Endothelial cell of umbilical vein (primary cell): ENCODE data around the gene OSBPL8. TPM values are rescaled to one million over a fixed set of nuclear protein-coding genes. Genes with fewer than 3 reads are reported as not detected.

Experiments used
- BruUV-seq: library from RNA; stranded (reverse); fragments of 400-500 nt; replicated peaks from 2 replicates; lab custom pipeline; 2021; lab: Mats Ljungman, UMichigan
- CTCF ChIA-PET: fragments of 300-600, 350-600 bp; sonication (Branson Sonifier 250); formaldehyde crosslinking; loops from one replicate; lab custom pipeline; 2021; ENCODE audit warnings: antibody characterized with exemption, inconsistent platforms; lab: Charles Lee
- POLR2A ChIA-PET: fragments of 300-600, 350-600 bp; sonication (Branson Sonifier 250); formaldehyde crosslinking; loops from one replicate; lab custom pipeline; 2021; ENCODE audit warnings: antibody characterized with exemption, inconsistent platforms; lab: Charles Lee
- DNase-seq: peaks from one replicate; pipeline ENCODE4 v3.0.0-alpha.2; 2011; ENCODE audit warnings: low read depth, low spot score
- FAIRE-seq: peaks from 2 replicates; lab custom pipeline; 2011; peaks lifted over from hg19 to GRCh38; lab: Jason Lieb, UNC
- H2AFZ ChIP-seq: 2 replicates; pipeline ENCODE4 v1.6.0; 2012; ENCODE audit warnings: low read depth, low read length, control low read depth, inconsistent platforms
- H3K27ac ChIP-seq: 2 replicates; pipeline ENCODE4 v1.5.1; 2011; ENCODE audit warnings: low read depth, mild to moderate bottlenecking, control low read depth, low read length, moderate library complexity; ENCODE audit not compliant: insufficient read depth
- H3K27me3 ChIP-seq, 2 experiments: 2 replicates each; pipeline versions ENCODE4 v1.6.0 to v1.6.1; 2011; ENCODE audit warnings: low read length in 2 of 2, mixed read lengths in 1 of 2; ENCODE audit not compliant: control insufficient read depth in 2 of 2, insufficient read depth in 2 of 2
- H3K36me3 ChIP-seq, 2 experiments: 2 replicates in 1 of 2; 3 replicates in 1 of 2; pipeline ENCODE4 v1.5.1; 2011; ENCODE audit warnings: low read length in 2 of 2, mild to moderate bottlenecking in 1 of 2, moderate library complexity in 1 of 2; ENCODE audit not compliant: control insufficient read depth in 2 of 2, insufficient read depth in 2 of 2; ENCODE audit errors: extremely low read depth in 1 of 2
- H3K4me1 ChIP-seq: 3 replicates; pipeline ENCODE4 v1.5.1; 2011; ENCODE audit warnings: mild to moderate bottlenecking, low read length; ENCODE audit not compliant: control insufficient read depth, insufficient read depth; ENCODE audit errors: extremely low read depth
- H3K4me2 ChIP-seq: 2 replicates; pipeline ENCODE4 v1.6.1; 2011; ENCODE audit warnings: low read length, control low read depth, mixed read lengths; ENCODE audit not compliant: insufficient read depth
- H3K4me3 ChIP-seq, 3 experiments: fragments of 200-600 bp in 1 of 3; sonication (generic), shearing (Covaris generic) in 1 of 3; replicated peaks in 1 of 3; 2 replicates each; pipeline ENCODE4 v1.5.1; 2011 to 2016; ENCODE audit warnings: control low read depth in 3 of 3, low read length in 3 of 3, mild to moderate bottlenecking in 2 of 3, inconsistent platforms in 1 of 3, low read depth in 1 of 3, moderate library complexity in 1 of 3; ENCODE audit not compliant: insufficient read depth in 1 of 3
- H3K79me2 ChIP-seq: 2 replicates; pipeline ENCODE4 v1.6.0; 2012; ENCODE audit warnings: low read length, inconsistent platforms; ENCODE audit not compliant: control insufficient read depth, insufficient read depth
- H3K9ac ChIP-seq: replicated peaks from 2 replicates; pipeline ENCODE3; 2011; ENCODE audit warnings: low read length, control low read depth; ENCODE audit not compliant: insufficient read depth; ENCODE audit errors: extremely low read depth
- H3K9me1 ChIP-seq: replicated peaks from 3 replicates; pipeline ENCODE4 v1.6.0; 2011; ENCODE audit warnings: mild to moderate bottlenecking, low read length; ENCODE audit not compliant: control insufficient read depth, insufficient read depth; ENCODE audit errors: extremely low read depth
- H3K9me3 ChIP-seq: replicated peaks from 2 replicates; pipeline ENCODE4 v1.5.1; 2012; ENCODE audit warnings: low read length, inconsistent platforms; ENCODE audit not compliant: control insufficient read depth, insufficient read depth
- H4K20me1 ChIP-seq: replicated peaks from 2 replicates; pipeline ENCODE3; 2011; ENCODE audit warnings: mild to moderate bottlenecking, low read length; ENCODE audit not compliant: control insufficient read depth, insufficient read depth; ENCODE audit errors: extremely low read depth
- CTCF ChIP-seq, 2 donors: IDR thresholded peaks; 1 replicate in 1 of 2; 2 replicates in 1 of 2; pipeline ENCODE4 v1.5.1; 2011; ENCODE audit warnings: low read length in 2 of 2, mild to moderate bottlenecking in 2 of 2, moderate library complexity in 2 of 2, control low read depth in 1 of 2, inconsistent platforms in 1 of 2, low read depth in 1 of 2; ENCODE audit not compliant: insufficient read depth in 1 of 2; ENCODE audit errors: extremely low read depth in 1 of 2
- EZH2 ChIP-seq: IDR thresholded peaks from 2 replicates; pipeline ENCODE4 v1.6.1; 2012; ENCODE audit warnings: borderline replicate concordance, low read depth, mild to moderate bottlenecking, moderate library complexity, low read length, inconsistent platforms; ENCODE audit not compliant: severe bottlenecking
- FOS ChIP-seq: IDR thresholded peaks from 2 replicates; pipeline ENCODE4 v1.6.1; 2011; ENCODE audit warnings: mild to moderate bottlenecking, low read length, moderate library complexity, borderline replicate concordance; ENCODE audit not compliant: insufficient read depth
- GATA2 ChIP-seq: IDR thresholded peaks from 2 replicates; pipeline ENCODE4 v1.7.0; 2011; ENCODE audit warnings: low read depth, mild to moderate bottlenecking, moderate library complexity, mixed read lengths, low read length; ENCODE audit not compliant: insufficient read length, insufficient read depth
- MAX ChIP-seq: IDR thresholded peaks from 2 replicates; pipeline ENCODE4 v1.6.1; 2011; ENCODE audit not compliant: insufficient read depth, insufficient read length
- MYC ChIP-seq: IDR thresholded peaks from one replicate; pipeline ENCODE4 v1.6.1; 2011; ENCODE audit warnings: mild to moderate bottlenecking, low read depth, low read length
- POLR2A ChIP-seq: IDR thresholded peaks from 2 replicates; pipeline ENCODE4 v1.6.1; 2012; ENCODE audit warnings: low read depth, mild to moderate bottlenecking, control low read depth, low read length
- POLR2AphosphoS5 ChIP-seq: IDR thresholded peaks from 2 replicates; pipeline ENCODE4 v1.6.1; 2012; ENCODE audit warnings: low read depth, mild to moderate bottlenecking, control low read depth, low read length, moderate library complexity; ENCODE audit not compliant: insufficient read depth
- dilution Hi-C: fragments of 300-500 bp; cut with MboI; formaldehyde crosslinking; loops from one replicate; pipeline ENCODE4 v1.15.0; 2019; ENCODE audit warnings: low sequenced_read_pairs; ENCODE audit not compliant: extremely low pct_ligation_motif_present
- intact Hi-C: fragments of 100-400 bp; cut with micrococcal nuclease; formaldehyde crosslinking; loops from one replicate; pipeline ENCODE4 v1.10.0; 2022
- polyA plus RNA-seq, 4 experiments: library from polyadenylated mRNA; depleted of rRNA in 3 of 4; stranded (reverse) in 3 of 4; unstranded in 1 of 4; fragments of >200 nt; gene quantifications; 2 replicates each; pipeline versions ENCODE4 v1.2.1 to v1.2.3, GENCODE V29; 2011 to 2012; ENCODE audit warnings: missing spikeins in 1 of 4
- total RNA-seq: library from RNA; stranded (reverse); gene quantifications from 2 replicates; pipeline ENCODE4 v1.2.3, GENCODE V29; 2021

OSBPL8 gene
- total and polyA plus RNA-seq, 2 donors (not counting 3 experiments of a cell fraction or from before 2014, with no cell fraction given), result 10.3 to 47.6 TPM

- H4K20me1 ChIP-seq, result peaks cover 4% of the 10 kb centered on the region
- DNase-seq, result no peak
- peaks cover 34% of the 10 kb centered on the region for H3K79me2 ChIP-seq
- ChIA-PET POLR2A (no interaction called here), CTCF (no interaction called here)
- no peak overlapping the region for H3K9ac ChIP-seq
- peaks cover 10% of the 10 kb centered on the region for H3K4me1 ChIP-seq
- BruUV-seq, result no TSS peak
- H3K36me3 ChIP-seq, result no peaks in the 10 kb centered on the region
- no peak overlapping the region for H3K4me3 ChIP-seq
- H3K4me2 ChIP-seq, result no peak overlapping the region
- no peaks in the 10 kb centered on the region for H3K9me1 ChIP-seq
- dilution Hi-C loops (no loop called here), intact Hi-C loops (no loop called here)
- no peak overlapping the region for H2AFZ ChIP-seq
- no peak for TF ChIP-seq MYC
- no peak for TF ChIP-seq POLR2AphosphoS5
- TF ChIP-seq POLR2A, result no peak
- no peak for TF ChIP-seq GATA2
- TF ChIP-seq FOS, result no peak
- TF ChIP-seq MAX, result no peak
- no peak for TF ChIP-seq CTCF (IDR thresholded peaks at IDR 0.05; ENCODE audit: extremely low read depth in 1 of 2, insufficient read depth in 1 of 2, low read depth in 1 of 2, low read length in 2 of 2)
- no peak for TF ChIP-seq EZH2
- H3K9me3 ChIP-seq, result no peaks in the 10 kb centered on the region
- no peak for FAIRE-seq
- no peak overlapping the region for H3K27ac ChIP-seq
- no peaks in the 10 kb centered on the region for H3K27me3 ChIP-seq
Measured at GRCh38 chr12:76547526-76547925, 12.0 kb downstream of the OSBPL8 start.
